Activated CD8-positive, alpha-beta memory T cell treated with anti-CD3 and anti-CD28 coated beads for 36 hours (primary cell): ENCODE data around the gene NODAL. TPM values are rescaled to one million over a fixed set of nuclear protein-coding genes. Genes with fewer than 3 reads are reported as not detected.

Experiments
- CTCF ChIA-PET: fragments of 350-600 bp; sonication (Branson Sonifier 250); formaldehyde crosslinking; loops from one replicate; lab custom pipeline; 2021; ENCODE audit warnings: antibody characterized with exemption; lab: Charles Lee
- POLR2A ChIA-PET: fragments of 350-600 bp; sonication (Branson Sonifier 250); formaldehyde crosslinking; loops from one replicate; lab custom pipeline; 2021; ENCODE audit warnings: antibody characterized with exemption; lab: Charles Lee
- total RNA-seq, 2 experiments: library from RNA; stranded (reverse); gene quantifications; one replicate each; pipeline ENCODE4 v1.2.3, GENCODE V29; 2021

NODAL gene
- total RNA-seq, 2 experiments from 2014 or later, result not detected

- ChIA-PET CTCF (interaction anchor here (1.5 to 2.0 kb wide), 4 partner anchors 12 to 56 kb away, joined by 4 to 7 read pairs (median 6); no protein-coding TSS in a partner anchor), POLR2A (interaction anchor here (0.5 to 2.2 kb wide), 7 partner anchors 13 to 259 kb away, joined by 3 to 15 read pairs (median 5); partner anchors contain the start of genes LRRC20, SAR1A and TYSND1)
Measured at GRCh38 chr10:70405037-70405824, 36.2 kb downstream of the NODAL start.

GRCh38 chr10:70404787-70405036 is 36.8 kb downstream of the NODAL start:
- CTCF ChIA-PET, result interaction anchor here (1.5 to 2.0 kb wide), 4 partner anchors 13 to 57 kb away, joined by 4 to 7 read pairs (median 6); no protein-coding TSS in a partner anchor

GRCh38 chr10:70404036-70404786 is 37.3 kb downstream of the NODAL start, which contains the start of gene EIF4EBP2:
Gene EIF4EBP2, plus strand, starts transcription at chr10:70404145. Its CDS starts 257 bp downstream, at chr10:70404402.
- ChIA-PET POLR2A (interaction anchor here (0.7 to 2.2 kb wide), 9 partner anchors 13 to 260 kb away, joined by 3 to 15 read pairs (median 4); partner anchors contain the start of genes LRRC20, SAR1A and TYSND1), CTCF (interaction anchor here (0.8 to 2.0 kb wide), 5 partner anchors 13 to 106 kb away, joined by 3 to 7 read pairs (median 5); no protein-coding TSS in a partner anchor)

More at GRCh38 chr10:70404787-70405036, 36.8 kb downstream of the NODAL start:
- POLR2A ChIA-PET, result interaction anchor here (0.5 to 2.2 kb wide), 7 partner anchors 14 to 259 kb away, joined by 3 to 15 read pairs (median 5); partner anchors contain the start of genes LRRC20, SAR1A and TYSND1

- ChIA-PET CTCF (interaction anchor here (0.8 to 1.6 kb wide), 3 partner anchors 14 to 105 kb away, joined by 3 to 5 read pairs (median 4); no protein-coding TSS in a partner anchor), POLR2A (interaction anchor here (0.7 to 1.8 kb wide), 5 partner anchors 14 to 259 kb away, joined by 3 to 13 read pairs (median 3); partner anchors contain the start of genes SAR1A and TYSND1)
Measured at GRCh38 chr10:70403483-70404035, 37.9 kb downstream of the NODAL start.

DNA sequence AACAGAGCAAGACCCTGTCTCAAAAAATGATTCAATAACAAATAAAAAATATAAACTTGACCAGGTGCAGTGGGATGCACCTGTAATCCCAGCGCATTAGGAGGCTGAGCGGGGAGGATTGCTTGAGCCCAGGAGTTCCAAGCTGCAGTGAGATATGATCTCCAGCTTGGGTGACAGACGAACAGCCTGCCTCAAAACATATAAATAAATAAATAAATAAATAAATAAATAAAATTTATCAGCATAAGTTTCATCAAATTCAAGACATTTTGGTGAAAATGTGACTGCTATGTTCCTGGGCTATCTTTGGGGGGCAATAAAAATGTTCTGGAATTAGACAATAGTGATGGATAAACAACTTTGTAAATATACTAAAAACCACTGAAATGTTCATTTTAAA is 42.3 kb downstream of the NODAL start:
- ChIA-PET CTCF (interaction anchor here (1.5 kb wide), 1 partner anchor 17 kb away, joined by 3 read pairs; the partner anchor contains the start of gene LRRC20), POLR2A (no interaction called here)

DNA sequence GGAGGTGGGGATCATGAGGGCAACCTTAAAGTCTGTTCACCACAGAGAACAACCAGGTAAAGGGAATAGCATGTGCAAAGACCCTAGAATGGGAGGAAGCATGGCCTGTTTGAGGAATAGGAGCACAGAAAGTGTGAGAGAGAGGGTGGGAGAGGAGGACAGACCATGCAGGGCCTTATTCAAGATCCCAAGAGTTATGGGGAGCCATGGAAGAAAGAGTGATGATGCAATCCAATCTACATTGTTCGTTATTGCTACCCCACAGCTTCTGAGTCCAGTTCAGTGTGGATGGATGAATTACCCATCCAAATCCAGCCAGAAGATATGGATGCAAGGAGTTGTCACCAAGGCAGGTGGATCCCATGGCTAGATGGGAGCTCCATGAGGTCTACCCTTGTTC is 45.3 kb downstream of the NODAL start:
- ChIA-PET POLR2A (no interaction called here), CTCF (interaction anchor here (1.5 kb wide), 1 partner anchor 65 kb away, joined by 4 read pairs; no protein-coding TSS in a partner anchor)

GRCh38 chr10:70391654-70392053 is 49.8 kb downstream of the NODAL start:
- CTCF ChIA-PET, result interaction anchor here (0.6 to 1.2 kb wide), 2 partner anchors 27 to 126 kb away, joined by 3 read pairs; no protein-coding TSS in a partner anchor
- POLR2A ChIA-PET, result no interaction called here

Other genes with a start within 250 kb of the NODAL start
- 100 to 1,000 TPM; 356 to 376 TPM for gene PPA1, start 208.3 kb downstream of the NODAL start, total RNA-seq
- not detected for gene NPFFR1, start 157.7 kb downstream of the NODAL start, total RNA-seq
- 10 to 100 TPM; 14.3 to 16.0 TPM for gene LRRC20, start 59.1 kb downstream of the NODAL start, total RNA-seq
- gene EIF4EBP2, start 37.5 kb downstream of the NODAL start, total RNA-seq, result 10 to 100 TPM; 39.1 to 40.3 TPM
- under 1 TPM; 0.46 to 0.55 TPM for gene PALD1, start 37.1 kb upstream of the NODAL start, total RNA-seq
- gene PRF1, start 161.1 kb upstream of the NODAL start, total RNA-seq, result 100 to 1,000 TPM; 142 to 149 TPM
- gene ADAMTS14, start 230.8 kb upstream of the NODAL start, total RNA-seq, result under 1 TPM in 1 of 2 experiments, not detected in 1; 0.04 TPM